ENCODE measurements around the gene TOP2A.

- no peak for TF ChIP-seq TAF1 (IDR thresholded peaks at IDR 0.05; ENCODE audit: low read depth, low read length)
- TF ChIP-seq POLR2A (IDR thresholded peaks at IDR 0.05; ENCODE audit: low read depth, low read length): no peak
These were observed 35.3 kb upstream of the TOP2A start for GRCh38 chr17:40452921-40453378.
